ENCODE results near the gene GAS7.
"Not testable (repeated sequence)": the region's sequence is repeated elsewhere in the genome, so short reads cannot be mapped to it uniquely, and the experiment has no call there.

The GAS7 gene

GRCh38 chr17:10042589-10043244 lies 155.7 kb downstream of the GAS7 start:
- DNase-seq, result no peak

DNA sequence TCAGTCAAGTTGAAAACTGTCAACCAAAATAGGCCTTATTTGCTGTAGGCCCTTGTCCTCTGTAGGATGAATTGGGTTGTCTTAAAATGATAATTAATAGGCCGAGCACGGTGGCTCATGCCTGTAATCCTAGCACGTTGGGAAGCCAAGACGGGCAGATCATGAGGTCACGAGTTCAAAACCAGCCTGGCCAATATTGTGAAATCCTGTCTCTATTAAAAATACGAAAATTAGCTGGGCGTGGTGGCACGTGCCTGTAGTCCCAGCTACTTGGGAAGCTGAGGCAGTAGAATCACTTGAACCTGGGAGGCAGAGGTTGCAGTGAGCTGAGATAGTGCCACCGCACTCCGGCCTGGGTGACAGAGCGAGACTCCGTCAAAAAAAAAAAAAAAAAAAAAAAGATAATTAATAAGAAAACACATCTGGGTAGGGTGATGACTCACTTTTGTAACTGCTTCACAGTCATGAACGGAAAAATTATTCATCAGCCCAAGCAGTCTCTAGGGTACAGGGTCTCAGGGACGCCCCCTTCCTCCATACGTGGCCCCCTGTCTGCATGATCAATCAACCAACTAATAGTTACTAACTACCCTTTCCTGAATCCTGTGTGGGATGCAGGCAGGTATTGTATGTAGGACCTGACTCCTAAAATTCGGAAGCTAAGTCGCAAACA lies 156.4 kb downstream of the GAS7 start:
- no peak for DNase-seq

GRCh38 chr17:10041287-10041612 lies 157.2 kb downstream of the GAS7 start:
- no peak for DNase-seq

- no peak for DNase-seq
Measured at GRCh38 chr17:10036511-10037061, 161.8 kb downstream of the GAS7 start.

DNA sequence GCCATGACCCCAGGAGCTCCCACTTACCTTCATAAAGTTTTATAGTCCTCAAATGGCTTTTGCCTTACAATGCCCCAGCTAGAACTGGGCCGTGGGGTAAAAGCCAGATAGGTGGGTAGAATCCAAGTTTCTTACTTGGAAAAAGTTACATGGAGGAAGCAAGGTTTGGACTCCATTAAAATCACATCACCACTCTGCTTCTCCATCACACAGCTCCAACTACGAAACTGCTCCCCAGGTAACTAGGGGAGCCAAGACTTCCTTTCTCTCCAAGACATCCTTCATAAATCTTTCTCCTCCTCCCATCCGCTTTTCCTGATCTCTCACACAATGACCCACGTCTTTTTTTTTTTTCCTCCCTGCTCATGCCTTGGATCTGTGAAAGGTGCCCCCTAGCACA lies 162.5 kb downstream of the GAS7 start:
- DNase-seq, result no peak

DNA sequence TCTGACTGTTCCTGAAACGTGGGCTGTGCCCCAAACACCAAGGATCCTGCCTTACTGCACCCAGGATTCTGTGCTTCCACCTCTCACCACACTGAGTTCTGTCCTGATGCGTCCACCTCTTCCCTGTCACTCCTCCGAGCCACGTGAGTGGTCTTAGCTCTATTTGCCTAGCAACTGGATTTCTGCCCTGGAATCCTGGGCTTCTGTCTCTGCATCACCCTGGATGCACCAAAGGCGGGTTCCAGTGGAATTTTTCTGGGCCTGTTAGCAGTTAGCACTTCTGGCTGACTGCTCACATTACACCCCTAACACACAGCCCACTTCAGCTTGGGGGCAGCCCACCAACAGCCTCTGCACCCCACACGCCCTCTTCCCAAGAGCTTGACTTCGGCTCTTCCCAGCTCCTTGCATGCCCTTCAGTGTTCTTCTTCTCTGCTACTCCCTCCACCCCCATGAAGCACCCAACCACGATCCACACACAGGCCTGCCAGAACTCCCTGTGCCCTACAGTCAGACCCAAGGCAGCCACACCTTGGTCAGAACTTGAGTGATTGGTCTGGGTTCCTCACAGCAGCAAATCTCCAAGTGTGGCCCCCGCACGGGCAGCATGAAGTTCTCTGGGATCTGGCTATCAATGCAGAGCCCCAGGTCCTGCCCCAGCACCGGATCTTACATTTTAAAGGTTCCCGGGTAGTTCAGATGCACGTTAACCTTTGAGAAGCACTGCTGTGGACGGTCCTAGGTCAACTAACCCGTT lies 163.5 kb downstream of the GAS7 start:
- DNase-seq, result no peak

GRCh38 chr17:10033959-10034358 lies 164.4 kb downstream of the GAS7 start:
- no peak for DNase-seq

GRCh38 chr17:10033449-10033848 lies 165.0 kb downstream of the GAS7 start:
- no peak for DNase-seq

GRCh38 chr17:10032118-10032852 lies 166.1 kb downstream of the GAS7 start:
- DNase-seq, result no peak

DNA sequence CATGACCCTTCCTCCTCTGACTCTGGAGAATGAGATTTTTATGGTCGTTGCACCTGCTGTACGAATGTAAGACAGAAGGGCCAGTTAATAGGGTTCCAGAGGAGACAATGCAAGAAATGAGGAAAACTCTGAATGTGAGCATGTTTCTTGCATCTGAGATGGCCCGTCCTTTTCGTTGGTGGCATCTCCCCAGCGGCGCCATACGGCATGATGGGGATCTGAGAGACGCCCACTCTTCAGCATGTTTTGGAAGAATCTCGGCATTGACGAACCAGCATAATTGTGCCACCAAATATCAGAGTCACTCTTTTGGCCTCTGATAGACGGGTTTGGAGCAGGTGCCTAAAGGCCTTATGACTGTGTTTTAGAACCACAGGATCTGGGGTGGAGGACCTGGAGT lies 166.8 kb downstream of the GAS7 start:
- no peak for DNase-seq

- no peak for DNase-seq
Measured at GRCh38 chr17:10031127-10031526, 167.3 kb downstream of the GAS7 start.

GRCh38 chr17:10029129-10029528 lies 169.3 kb downstream of the GAS7 start:
- DNase-seq, result no peak

GRCh38 chr17:10025976-10026901 lies 172.2 kb downstream of the GAS7 start:
- no peak for DNase-seq

DNA sequence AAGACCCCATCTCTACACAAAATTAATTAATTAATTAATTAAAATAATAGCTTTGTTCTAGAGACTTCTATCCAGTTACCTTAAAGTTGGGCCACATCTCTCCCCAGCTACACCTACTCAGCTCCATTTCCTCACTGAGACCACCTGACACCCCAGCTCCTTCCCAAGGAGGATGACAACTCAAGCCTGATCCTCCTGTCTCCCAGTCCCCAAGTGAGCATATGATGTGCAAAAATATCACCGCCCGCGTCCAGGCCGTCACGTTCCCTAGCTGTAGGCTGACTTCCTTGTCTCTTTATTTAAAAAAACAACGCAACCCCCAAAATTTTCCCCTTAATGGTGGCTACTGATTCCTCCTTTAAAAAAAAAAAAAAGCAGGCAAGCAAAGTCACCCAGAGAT lies 173.2 kb downstream of the GAS7 start:
- no peak for DNase-seq

GRCh38 chr17:10022416-10022815 lies 176.0 kb downstream of the GAS7 start:
- no peak for DNase-seq

- no peak for DNase-seq
Measured at GRCh38 chr17:10021272-10021984, 177.0 kb downstream of the GAS7 start.

DNA sequence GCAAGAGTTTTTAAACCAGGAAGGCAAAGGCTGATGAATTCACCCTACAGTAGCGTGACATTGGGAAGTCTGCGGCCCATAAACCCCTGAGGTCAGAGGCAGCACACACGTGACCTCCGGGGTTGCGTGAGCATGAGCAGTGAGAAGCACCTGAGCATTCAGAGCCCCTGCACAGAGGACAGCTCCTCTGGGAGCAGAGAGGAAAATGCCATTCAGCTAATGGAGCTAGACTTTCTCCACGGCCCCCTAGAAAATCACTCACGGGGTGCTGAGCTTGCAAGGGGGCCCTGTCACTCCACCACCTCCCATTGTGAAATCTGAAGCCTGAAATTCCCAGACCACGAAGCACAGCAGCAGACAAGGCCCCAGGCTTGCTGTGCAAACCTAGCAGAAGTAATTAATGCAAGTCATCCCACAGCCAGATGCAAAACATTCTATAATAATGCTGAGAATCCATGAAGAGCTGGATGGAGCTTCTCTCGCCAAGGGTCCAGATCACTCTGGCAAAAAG lies 178.4 kb downstream of the GAS7 start:
- no peak for DNase-seq

GRCh38 chr17:10018461-10018891 lies 179.9 kb downstream of the GAS7 start:
- no peak for DNase-seq

- DNase-seq, result not testable (repeated sequence)
Measured at GRCh38 chr17:10016958-10017570, 181.3 kb downstream of the GAS7 start.

- DNase-seq, result no peak
Measured at GRCh38 chr17:10013365-10014112, 184.9 kb downstream of the GAS7 start.

All from DMS53 (cell line).